SU-DHL-6 (cell line): ENCODE measurements around the gene MTCL1.

Experiments
- EZH2phosphoT487 ChIP-seq: fragments of 200-600 bp; sonication (generic), shearing (Covaris generic); conservative IDR thresholded peaks from 2 replicates; pipeline ENCODE4 v1.6.1; 2018; ENCODE audit warnings: mild to moderate bottlenecking, antibody characterized with exemption, low read length, moderate library complexity, mixed read lengths
- TF ChIP-seq, protein P1 (sequence below): fragments of 200-600 bp; sonication (generic); IDR thresholded peaks from one replicate; pipeline ENCODE4 v1.5.1; 2017; ENCODE audit warnings: antibody characterized with exemption, mild to moderate bottlenecking, low read length, moderate library complexity; ENCODE audit not compliant: insufficient read depth, poor library complexity, severe bottlenecking

- TF ChIP-seq, protein P1, sequence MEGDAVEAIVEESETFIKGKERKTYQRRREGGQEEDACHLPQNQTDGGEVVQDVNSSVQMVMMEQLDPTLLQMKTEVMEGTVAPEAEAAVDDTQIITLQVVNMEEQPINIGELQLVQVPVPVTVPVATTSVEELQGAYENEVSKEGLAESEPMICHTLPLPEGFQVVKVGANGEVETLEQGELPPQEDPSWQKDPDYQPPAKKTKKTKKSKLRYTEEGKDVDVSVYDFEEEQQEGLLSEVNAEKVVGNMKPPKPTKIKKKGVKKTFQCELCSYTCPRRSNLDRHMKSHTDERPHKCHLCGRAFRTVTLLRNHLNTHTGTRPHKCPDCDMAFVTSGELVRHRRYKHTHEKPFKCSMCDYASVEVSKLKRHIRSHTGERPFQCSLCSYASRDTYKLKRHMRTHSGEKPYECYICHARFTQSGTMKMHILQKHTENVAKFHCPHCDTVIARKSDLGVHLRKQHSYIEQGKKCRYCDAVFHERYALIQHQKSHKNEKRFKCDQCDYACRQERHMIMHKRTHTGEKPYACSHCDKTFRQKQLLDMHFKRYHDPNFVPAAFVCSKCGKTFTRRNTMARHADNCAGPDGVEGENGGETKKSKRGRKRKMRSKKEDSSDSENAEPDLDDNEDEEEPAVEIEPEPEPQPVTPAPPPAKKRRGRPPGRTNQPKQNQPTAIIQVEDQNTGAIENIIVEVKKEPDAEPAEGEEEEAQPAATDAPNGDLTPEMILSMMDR: no peak
- TF ChIP-seq EZH2phosphoT487: no peak
These were observed 38.7 kb downstream of the MTCL1 start for GRCh38 chr18:8744038-8744437.
